SKM-1 treated with dmso at 0.1 percent for 144 hours (cell line): ENCODE measurements around the gene CEBPA.
"Not testable (repeated sequence)": the region's sequence is repeated elsewhere in the genome, so short reads cannot be mapped to it uniquely, and the experiment has no call there.

Experiments used
- DNase-seq: peaks from one replicate; lab custom pipeline; 2025; ENCODE audit not compliant: unreplicated experiment; lab: John Stamatoyannopoulos, UW

The CEBPA gene

GRCh38 chr19:33325920-33326319, 23.6 kb upstream of the CEBPA start:
- no peak for DNase-seq

- no peak for DNase-seq
Observed at GRCh38 chr19:33324628-33325027, 22.3 kb upstream of the CEBPA start.

- no peak for DNase-seq
Observed at GRCh38 chr19:33323093-33323820, 20.9 kb upstream of the CEBPA start.

- DNase-seq = no peak
Observed at GRCh38 chr19:33320636-33321035, 18.3 kb upstream of the CEBPA start.

- DNase-seq = not testable (repeated sequence)
Observed at GRCh38 chr19:33317991-33318390, 15.7 kb upstream of the CEBPA start.

GRCh38 chr19:33317517-33317916, 15.2 kb upstream of the CEBPA start:
- no peak for DNase-seq

GRCh38 chr19:33316541-33317264, 14.4 kb upstream of the CEBPA start:
- no peak for DNase-seq

- DNase-seq = not testable (repeated sequence)
Observed at GRCh38 chr19:33312808-33313207, 10.5 kb upstream of the CEBPA start.

- DNase-seq = no peak
Observed at GRCh38 chr19:33312065-33312464, 9.7 kb upstream of the CEBPA start.

- DNase-seq = no peak
Observed at GRCh38 chr19:33311326-33311682, 9.0 kb upstream of the CEBPA start.

GRCh38 chr19:33310606-33311325, 8.4 kb upstream of the CEBPA start:
- no peak for DNase-seq

GRCh38 chr19:33309826-33310225, 7.5 kb upstream of the CEBPA start:
- no peak for DNase-seq

- no peak for DNase-seq
Observed at GRCh38 chr19:33306853-33307792, 4.8 kb upstream of the CEBPA start.

GRCh38 chr19:33306191-33306590, 3.9 kb upstream of the CEBPA start:
- no peak for DNase-seq

GRCh38 chr19:33304760-33305647, 2.7 kb upstream of the CEBPA start:
- peak; percentile 60 for DNase-seq

- no peak for DNase-seq
Observed at GRCh38 chr19:33304371-33304759, 2.0 kb upstream of the CEBPA start.

- DNase-seq = no peak
Observed at GRCh38 chr19:33303791-33304345, 1.5 kb upstream of the CEBPA start.

GRCh38 chr19:33302974-33303790, 848 bp upstream of the CEBPA start:
- no peak for DNase-seq

- DNase-seq = no peak
Observed at GRCh38 chr19:33301900-33302174, 497 bp downstream of the CEBPA start.
